ENCODE measurements around the gene CCDC167. TPM values are rescaled to one million over a fixed set of nuclear protein-coding genes. Genes with fewer than 3 reads are reported as not detected.

CCDC167 gene
- total RNA-seq, 1 donor from 2014 or later, result 29.7 TPM

DNA sequence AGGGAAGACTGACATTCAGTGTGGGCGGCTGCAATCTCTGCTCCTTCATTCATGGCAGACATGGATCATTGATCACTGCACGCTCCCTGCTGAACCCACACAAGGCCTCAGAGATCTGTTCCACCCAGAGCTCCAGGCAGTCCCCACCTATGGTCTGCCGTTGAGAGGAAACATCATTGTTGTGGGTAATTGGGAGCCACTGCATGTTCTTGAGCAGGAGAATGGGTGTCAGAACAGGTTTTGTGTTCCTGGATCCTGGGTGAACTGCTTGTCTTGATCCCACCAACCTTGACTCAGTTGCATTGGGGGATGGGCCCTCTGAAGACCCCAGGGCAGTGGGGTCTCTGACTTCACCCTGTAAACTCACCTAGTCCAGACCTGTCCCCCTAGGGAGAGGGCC is 23.1 kb upstream of the CCDC167 start:
- no peaks in the 10 kb centered on the region for H3K36me3 ChIP-seq (ENCODE audit: control insufficient read depth, insufficient read depth, low read length)
- DNase-seq (ENCODE audit: low read depth) (no peak), FAIRE-seq (no peak)
- no peak overlapping the region for H3K4me3 ChIP-seq (ENCODE audit: low read depth, low read length)
- peaks cover 4% of the 10 kb centered on the region for H3K27me3 ChIP-seq (ENCODE audit: control insufficient read depth, insufficient read depth, low read length)
- TF ChIP-seq, protein P1, sequence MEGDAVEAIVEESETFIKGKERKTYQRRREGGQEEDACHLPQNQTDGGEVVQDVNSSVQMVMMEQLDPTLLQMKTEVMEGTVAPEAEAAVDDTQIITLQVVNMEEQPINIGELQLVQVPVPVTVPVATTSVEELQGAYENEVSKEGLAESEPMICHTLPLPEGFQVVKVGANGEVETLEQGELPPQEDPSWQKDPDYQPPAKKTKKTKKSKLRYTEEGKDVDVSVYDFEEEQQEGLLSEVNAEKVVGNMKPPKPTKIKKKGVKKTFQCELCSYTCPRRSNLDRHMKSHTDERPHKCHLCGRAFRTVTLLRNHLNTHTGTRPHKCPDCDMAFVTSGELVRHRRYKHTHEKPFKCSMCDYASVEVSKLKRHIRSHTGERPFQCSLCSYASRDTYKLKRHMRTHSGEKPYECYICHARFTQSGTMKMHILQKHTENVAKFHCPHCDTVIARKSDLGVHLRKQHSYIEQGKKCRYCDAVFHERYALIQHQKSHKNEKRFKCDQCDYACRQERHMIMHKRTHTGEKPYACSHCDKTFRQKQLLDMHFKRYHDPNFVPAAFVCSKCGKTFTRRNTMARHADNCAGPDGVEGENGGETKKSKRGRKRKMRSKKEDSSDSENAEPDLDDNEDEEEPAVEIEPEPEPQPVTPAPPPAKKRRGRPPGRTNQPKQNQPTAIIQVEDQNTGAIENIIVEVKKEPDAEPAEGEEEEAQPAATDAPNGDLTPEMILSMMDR (IDR thresholded peaks at IDR 0.05; ENCODE audit: insufficient read depth, low read length, severe bottlenecking), result no peak

DNA sequence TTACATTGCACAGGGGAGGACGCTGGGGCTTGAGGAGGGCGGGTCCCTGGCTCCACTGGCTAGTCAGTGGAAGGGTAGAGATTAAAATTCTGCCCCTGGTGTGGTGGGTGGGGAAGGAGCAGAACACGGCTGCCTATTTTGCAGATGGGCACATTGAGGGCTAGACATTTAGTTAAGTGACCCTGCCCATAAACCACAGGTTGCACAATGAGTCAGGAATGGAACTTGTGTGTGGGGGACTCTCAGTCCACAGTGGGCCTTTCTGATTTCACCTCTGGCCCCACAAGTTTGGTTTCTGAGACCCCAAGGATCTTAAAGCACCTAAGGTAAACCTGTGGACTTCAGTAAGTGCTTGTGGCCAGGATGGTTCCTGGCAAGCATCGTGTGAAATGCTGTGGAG is 22.0 kb upstream of the CCDC167 start:
- no peak for DNase-seq (ENCODE audit: low read depth)
- TF ChIP-seq, protein P1 (IDR thresholded peaks at IDR 0.05; ENCODE audit: insufficient read depth, low read length, severe bottlenecking), result no peak
- H3K36me3 ChIP-seq (ENCODE audit: control insufficient read depth, insufficient read depth, low read length), result no peaks in the 10 kb centered on the region
- H3K4me3 ChIP-seq (ENCODE audit: low read depth, low read length), result no peak overlapping the region
- FAIRE-seq, result no peak
- H3K27me3 ChIP-seq (ENCODE audit: control insufficient read depth, insufficient read depth, low read length), result peaks cover 1% of the 10 kb centered on the region

DNA sequence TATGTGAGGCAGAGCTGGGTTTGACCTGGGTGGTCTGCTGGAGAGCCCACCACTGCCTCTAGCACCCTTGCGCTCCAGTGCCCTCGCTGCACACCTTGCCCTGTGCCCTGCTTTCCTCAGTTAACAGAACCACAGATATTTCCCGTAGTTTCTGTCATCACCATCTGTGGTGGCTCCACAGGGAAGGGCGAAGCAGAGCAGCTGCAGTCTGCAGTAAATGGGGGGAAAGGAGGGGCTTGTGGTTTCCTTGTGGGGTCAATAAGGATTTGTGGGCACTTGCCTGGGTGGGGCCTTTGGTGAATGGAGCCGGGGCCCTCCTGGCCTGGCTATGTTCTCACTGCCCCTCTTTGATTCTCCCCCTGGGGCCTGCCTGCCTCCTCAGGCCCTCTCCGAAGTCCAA is 21.2 kb upstream of the CCDC167 start:
- Histone ChIP-seq H3K27me3 (ENCODE audit: control insufficient read depth, insufficient read depth, low read length) (peaks cover 1% of the 10 kb centered on the region), H3K36me3 (ENCODE audit: control insufficient read depth, insufficient read depth, low read length) (no peaks in the 10 kb centered on the region), H3K4me3 (ENCODE audit: low read depth, low read length) (no peak overlapping the region)
- DNase-seq (ENCODE audit: low read depth), result no peak
- FAIRE-seq, result no peak
- TF ChIP-seq, protein P1 (IDR thresholded peaks at IDR 0.05; ENCODE audit: insufficient read depth, low read length, severe bottlenecking), result no peak

DNA sequence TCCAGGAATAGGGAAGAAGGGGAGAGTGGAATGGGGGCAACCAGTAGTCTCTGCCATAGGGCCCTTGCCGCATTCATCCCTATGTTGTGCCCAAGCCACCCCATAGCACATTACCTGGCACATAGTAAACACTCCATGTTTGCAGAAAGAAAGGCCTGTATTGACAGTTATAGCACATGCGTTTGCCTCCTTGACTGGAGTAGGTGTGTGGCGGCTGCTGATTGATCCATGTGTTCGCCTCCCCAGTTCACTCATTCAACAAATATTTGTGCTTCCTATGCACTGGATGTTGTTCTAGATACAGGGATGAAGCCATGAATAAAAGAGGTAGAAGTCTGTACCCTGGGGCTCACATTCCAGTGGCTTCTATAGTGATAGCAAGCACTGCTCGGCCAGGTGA is 19.8 kb upstream of the CCDC167 start:
- Histone ChIP-seq H3K27me3 (ENCODE audit: control insufficient read depth, insufficient read depth, low read length) (peaks cover 1% of the 10 kb centered on the region), H3K4me3 (ENCODE audit: low read depth, low read length) (no peak overlapping the region), H3K36me3 (ENCODE audit: control insufficient read depth, insufficient read depth, low read length) (no peaks in the 10 kb centered on the region)
- FAIRE-seq (no peak), DNase-seq (ENCODE audit: low read depth) (no peak)
- TF ChIP-seq, protein P1 (IDR thresholded peaks at IDR 0.05; ENCODE audit: insufficient read depth, low read length, severe bottlenecking), result no peak

DNA sequence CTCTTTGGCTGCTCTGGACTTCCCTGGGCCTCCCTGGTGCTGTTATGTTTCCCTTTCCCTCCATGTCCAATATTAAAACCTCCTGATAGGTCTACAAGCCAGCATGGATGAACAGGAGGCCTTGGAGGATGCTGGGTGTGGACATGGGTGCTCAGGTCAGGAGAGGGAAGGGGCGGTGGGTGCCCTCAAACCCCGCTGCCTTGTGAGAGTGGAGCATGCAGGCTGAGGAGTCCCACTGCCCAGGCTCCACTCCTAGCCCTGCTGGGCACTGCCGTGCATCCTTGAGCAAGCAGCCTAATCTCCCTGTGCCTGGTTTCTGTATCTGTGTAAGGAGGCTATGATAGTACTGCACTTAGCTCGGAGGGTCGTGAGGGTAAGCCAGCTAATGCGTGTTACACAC is 18.4 kb upstream of the CCDC167 start:
- TF ChIP-seq, protein P1 (IDR thresholded peaks at IDR 0.05; ENCODE audit: insufficient read depth, low read length, severe bottlenecking), result no peak
- DNase-seq (ENCODE audit: low read depth) (no peak), FAIRE-seq (no peak)
- Histone ChIP-seq H3K36me3 (ENCODE audit: control insufficient read depth, insufficient read depth, low read length) (no peaks in the 10 kb centered on the region), H3K4me3 (ENCODE audit: low read depth, low read length) (no peak overlapping the region), H3K27me3 (ENCODE audit: control insufficient read depth, insufficient read depth, low read length) (peaks cover 1% of the 10 kb centered on the region)

DNA sequence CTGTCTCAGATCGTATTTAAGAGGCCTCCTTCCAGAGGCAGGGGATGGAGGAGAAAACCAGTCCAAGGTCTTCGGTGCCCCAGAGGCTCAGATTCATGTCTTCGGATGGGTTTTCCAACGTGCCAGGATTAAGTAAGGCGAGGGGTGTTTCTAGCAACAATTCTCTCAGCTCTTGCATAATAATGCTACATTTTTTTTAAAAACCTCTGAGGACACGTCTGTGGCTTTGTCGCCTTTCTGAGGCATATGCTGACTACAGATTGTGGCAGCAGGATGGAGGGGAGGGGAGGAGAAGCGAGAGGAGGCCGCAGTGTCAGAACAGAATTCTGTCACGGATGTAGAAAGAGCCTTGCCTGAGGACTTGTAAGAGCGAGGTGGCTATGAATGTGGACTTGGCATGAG is 17.7 kb upstream of the CCDC167 start:
- FAIRE-seq, result no peak

More for the DNA sequence above, 17.7 kb upstream of the CCDC167 start:
- DNase-seq (ENCODE audit: low read depth), result no peak
- Histone ChIP-seq H3K36me3 (ENCODE audit: control insufficient read depth, insufficient read depth, low read length) (no peaks in the 10 kb centered on the region), H3K27me3 (ENCODE audit: control insufficient read depth, insufficient read depth, low read length) (peaks cover 4% of the 10 kb centered on the region), H3K4me3 (ENCODE audit: low read depth, low read length) (no peak overlapping the region)
- TF ChIP-seq, protein P1 (IDR thresholded peaks at IDR 0.05; ENCODE audit: insufficient read depth, low read length, severe bottlenecking), result no peak

All from bronchial epithelial cell (primary cell).